ENCODE measurements around the gene PIPOX.

PIPOX gene

GRCh38 chr17:29051194-29051593 is 8.3 kb downstream of the PIPOX start:
- no peak overlapping the region for H3K4me3 ChIP-seq (ENCODE audit: low read depth, low read length)
- DNase-seq (ENCODE audit: low read depth): no peak

DNA sequence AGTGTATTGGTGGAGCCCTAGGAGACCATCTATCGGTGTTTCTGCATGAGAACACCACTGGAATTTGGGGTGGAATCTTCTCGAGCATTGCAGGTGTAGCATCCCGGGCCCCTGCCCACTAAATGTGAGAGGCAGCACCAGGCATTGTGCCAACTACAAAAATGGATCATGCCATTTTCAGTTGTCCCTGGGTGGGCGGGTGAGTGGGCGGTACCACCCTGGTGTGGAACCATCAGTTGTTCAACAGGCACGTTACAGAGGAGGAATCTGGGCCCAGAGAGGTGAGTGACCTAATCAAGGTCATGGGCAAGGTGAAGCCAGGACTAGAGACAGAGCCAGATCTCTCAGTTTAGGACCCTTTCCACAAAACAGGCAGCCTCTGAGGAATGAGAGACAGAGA is 8.8 kb downstream of the PIPOX start:
- DNase-seq (ENCODE audit: low read depth): no peak
- no peak for TF ChIP-seq CTCF (IDR thresholded peaks at IDR 0.05; ENCODE audit: insufficient read depth, low read depth, low read length, missing control alignments)
- H3K4me3 ChIP-seq (ENCODE audit: low read depth, low read length): no peak overlapping the region

More at GRCh38 chr17:29051194-29051593, 8.3 kb downstream of the PIPOX start:
- TF ChIP-seq CTCF (IDR thresholded peaks at IDR 0.05; ENCODE audit: insufficient read depth, low read depth, low read length, missing control alignments): no peak

DNA sequence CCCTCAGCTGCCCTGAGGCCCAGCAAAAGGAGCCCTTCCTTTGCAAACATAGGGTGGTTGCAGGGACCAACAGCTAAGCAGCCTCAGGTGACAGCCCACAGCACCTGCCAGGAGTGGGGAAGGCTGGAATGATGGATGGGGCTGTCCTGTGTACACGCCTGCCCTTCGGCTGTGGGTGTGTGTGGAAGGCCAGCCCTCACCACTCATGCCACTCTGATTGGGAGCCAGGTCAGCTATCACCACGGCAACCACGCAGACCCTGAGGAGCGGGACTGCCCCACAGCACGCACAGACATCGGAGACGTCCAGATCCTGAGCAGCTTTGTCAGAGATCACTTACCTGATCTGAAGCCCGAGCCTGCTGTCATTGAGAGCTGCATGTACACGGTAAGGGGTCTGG is 11.9 kb downstream of the PIPOX start:
- DNase-seq (ENCODE audit: low read depth): no peak
- no peak for TF ChIP-seq CTCF (IDR thresholded peaks at IDR 0.05; ENCODE audit: insufficient read depth, low read depth, low read length, missing control alignments)
- H3K4me3 ChIP-seq (ENCODE audit: low read depth, low read length): no peak overlapping the region

- no peak for DNase-seq (ENCODE audit: low read depth)
- no peak for TF ChIP-seq CTCF (IDR thresholded peaks at IDR 0.05; ENCODE audit: insufficient read depth, low read depth, low read length, missing control alignments)
- H3K4me3 ChIP-seq (ENCODE audit: low read depth, low read length): no peak overlapping the region
Observed at GRCh38 chr17:29057361-29057760, 14.4 kb downstream of the PIPOX start.

DNA sequence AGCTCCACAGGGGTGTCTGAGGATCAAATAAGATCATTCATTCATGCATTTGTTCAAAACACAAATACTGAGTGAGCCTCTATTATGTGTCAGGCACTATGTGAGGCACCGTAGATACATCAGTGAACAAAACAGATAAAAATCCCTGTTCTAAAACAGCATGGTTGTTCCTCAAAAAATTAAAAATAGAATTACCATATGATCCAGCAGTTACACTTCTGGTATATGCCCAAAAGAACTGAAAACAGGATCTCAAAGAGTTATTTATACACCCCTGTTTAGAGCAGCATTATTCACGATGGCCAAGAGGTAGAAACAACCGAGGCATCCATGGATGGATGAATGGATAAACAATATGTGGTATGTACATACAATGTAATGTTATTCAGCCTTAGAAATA is 15.4 kb downstream of the PIPOX start:
- H3K4me3 ChIP-seq (ENCODE audit: low read depth, low read length): no peak overlapping the region
- no peak for TF ChIP-seq CTCF (IDR thresholded peaks at IDR 0.05; ENCODE audit: insufficient read depth, low read depth, low read length, missing control alignments)
- no peak for DNase-seq (ENCODE audit: low read depth)

DNA sequence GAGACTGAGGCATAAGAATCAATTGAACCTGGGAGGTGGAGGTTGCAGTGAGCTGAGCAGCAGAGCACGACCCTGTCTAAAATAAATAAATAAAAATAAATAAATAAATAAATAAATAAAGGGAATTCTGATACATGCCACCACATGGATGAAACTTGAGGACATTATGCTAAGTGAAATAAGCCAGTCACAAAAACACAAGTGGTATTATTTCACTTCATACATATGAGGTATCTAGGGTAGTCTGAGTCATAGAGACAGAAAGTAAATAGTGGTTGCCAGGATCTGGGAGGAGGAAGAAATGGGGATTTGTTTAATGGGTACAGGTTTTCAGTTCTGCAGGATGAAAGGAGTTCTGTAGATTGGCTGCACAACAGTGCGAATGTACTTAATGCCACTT is 16.3 kb downstream of the PIPOX start:
- no peak for DNase-seq (ENCODE audit: low read depth)
- no peak overlapping the region for H3K4me3 ChIP-seq (ENCODE audit: low read depth, low read length)
- no peak for TF ChIP-seq CTCF (IDR thresholded peaks at IDR 0.05; ENCODE audit: insufficient read depth, low read depth, low read length, missing control alignments)

DNA sequence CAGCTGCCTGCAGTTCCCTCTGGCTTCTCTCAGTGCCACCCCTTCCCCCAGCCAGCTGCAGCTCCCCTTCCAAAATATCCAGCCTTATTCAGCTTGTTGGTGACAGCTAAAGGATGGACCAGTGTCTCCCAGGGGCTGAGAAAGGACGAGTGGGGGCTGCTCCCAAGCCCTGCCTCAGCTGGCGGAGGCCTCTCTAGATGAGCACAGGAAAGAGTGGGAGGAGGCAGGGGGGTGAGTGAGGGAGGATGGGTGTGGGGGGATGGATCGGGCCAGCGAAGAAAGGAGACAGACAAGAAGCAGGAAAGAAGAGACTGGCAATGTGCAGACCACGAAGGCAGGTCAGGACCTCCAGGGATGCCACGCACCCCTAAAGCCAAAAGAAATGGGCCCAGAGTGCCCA is 17.5 kb downstream of the PIPOX start:
- DNase-seq (ENCODE audit: low read depth): no peak
- no peak for TF ChIP-seq CTCF (IDR thresholded peaks at IDR 0.05; ENCODE audit: insufficient read depth, low read depth, low read length, missing control alignments)

More for the DNA sequence above, 17.5 kb downstream of the PIPOX start:
- H3K4me3 ChIP-seq (ENCODE audit: low read depth, low read length): no peak overlapping the region
